LNCaP clone FGC (cell line): ENCODE measurements around the gene CEACAM20.

Experiments
- DNase-seq: peaks from one replicate; pipeline ENCODE4 v3.0.0-alpha.2; 2011; ENCODE audit warnings: low read depth
- H3K4me3 ChIP-seq: 2 replicates; pipeline ENCODE4 v1.5.1; 2011; ENCODE audit warnings: mild to moderate bottlenecking, low read depth, low read length, control low read depth
- CTCF ChIP-seq: IDR thresholded peaks from 2 replicates; pipeline ENCODE4 v1.5.1; 2012; ENCODE audit warnings: mild to moderate bottlenecking; ENCODE audit not compliant: control insufficient read depth, insufficient read depth; ENCODE audit errors: extremely low read depth

The CEACAM20 gene

GRCh38 chr19:44529536-44529935 lies at the start of gene CEACAM20:
Gene CEACAM20, minus strand, starts transcription at chr19:44529675. Its CDS starts 166 bp downstream, at chr19:44529509.
- DNase-seq = no peak

GRCh38 chr19:44577566-44577874 lies 48.0 kb upstream of the CEACAM20 start:
- TF ChIP-seq CTCF = no peak
- H3K4me3 ChIP-seq = no peak overlapping the region
- DNase-seq = no peak

More at GRCh38 chr19:44529536-44529935, at the start of gene CEACAM20:
- TF ChIP-seq CTCF = no peak
- H3K4me3 ChIP-seq = no peak within 1 kb of the TSS

GRCh38 chr19:44576843-44577565 lies 47.5 kb upstream of the CEACAM20 start:
- no peak for DNase-seq
- no peak overlapping the region for H3K4me3 ChIP-seq
- peak; percentile 45 for TF ChIP-seq CTCF

- no peak for TF ChIP-seq CTCF
- no peak for DNase-seq
- H3K4me3 ChIP-seq = no peak overlapping the region
Measured at GRCh38 chr19:44575116-44575700, 45.7 kb upstream of the CEACAM20 start.

- TF ChIP-seq CTCF = no peak
- H3K4me3 ChIP-seq = no peak overlapping the region
- DNase-seq = no peak
Measured at GRCh38 chr19:44574186-44574950, 44.9 kb upstream of the CEACAM20 start.

- DNase-seq = no peak
- no peak overlapping the region for H3K4me3 ChIP-seq
- no peak for TF ChIP-seq CTCF
Measured at GRCh38 chr19:44573627-44574026, 44.2 kb upstream of the CEACAM20 start.
